GM12878 (cell line): ENCODE data around the gene NOL12. TPM values are rescaled to one million over a fixed set of nuclear protein-coding genes. Genes with fewer than 3 reads are reported as not detected.

Experiments
- CBFB ChIP-seq: IDR thresholded peaks from 2 replicates; pipeline ENCODE4 v1.6.1; 2016; ENCODE audit warnings: antibody characterized with exemption, low read depth
- CREM ChIP-seq: IDR thresholded peaks from 2 replicates; pipeline ENCODE4 v1.6.1; 2014; ENCODE audit warnings: antibody characterized with exemption, low read depth
- EGR1 ChIP-seq, 2 experiments: IDR thresholded peaks; 1 replicate in 1 of 2; 2 replicates in 1 of 2; pipeline ENCODE4 v1.6.1; 2011 to 2012; ENCODE audit warnings: low read depth in 2 of 2, low read length in 2 of 2, borderline replicate concordance in 1 of 2, mild to moderate bottlenecking in 1 of 2, moderate library complexity in 1 of 2
- EP300 ChIP-seq, 2 experiments: fragments of 150-350 bp in 1 of 2; IDR thresholded peaks; 2 replicates each; pipeline ENCODE4 v1.6.1; 2011 to 2012; ENCODE audit warnings: low read depth in 2 of 2, low read length in 2 of 2, borderline replicate concordance in 1 of 2, improper control_type of control experiment in 1 of 2, inconsistent platforms in 1 of 2; ENCODE audit not compliant: control insufficient read depth in 1 of 2
- HDGF ChIP-seq: fragments of 450-650 bp; IDR thresholded peaks from 2 replicates; pipeline ENCODE4 v1.6.1; 2016; ENCODE audit warnings: antibody characterized with exemption
- KAT2A ChIP-seq: conservative IDR thresholded peaks from 2 replicates; pipeline ENCODE4 v1.6.1; 2011; ENCODE audit warnings: low read depth, low read length; ENCODE audit not compliant: control insufficient read depth
- MEF2B ChIP-seq: fragments of 450-650 bp; IDR thresholded peaks from 2 replicates; pipeline ENCODE4 v1.6.1; 2018; ENCODE audit warnings: mild to moderate bottlenecking, moderate library complexity; ENCODE audit not compliant: partially characterized antibody, poor library complexity, severe bottlenecking
- MTA2 ChIP-seq: fragments of 450-650 bp; IDR thresholded peaks from 2 replicates; pipeline ENCODE4 v1.6.1; 2016; ENCODE audit warnings: low read depth, mild to moderate bottlenecking, moderate library complexity
- NFIC ChIP-seq: IDR thresholded peaks from 2 replicates; pipeline ENCODE4 v1.6.1; 2012; ENCODE audit warnings: low read depth, mild to moderate bottlenecking, inconsistent platforms, low read length, moderate library complexity
- PKNOX1 ChIP-seq: fragments of 450-650 bp; IDR thresholded peaks from 2 replicates; pipeline ENCODE4 v1.6.1; 2016; ENCODE audit warnings: mild to moderate bottlenecking
- RBBP5 ChIP-seq: fragments of 200-600 bp; sonication (generic); conservative IDR thresholded peaks from 2 replicates; pipeline ENCODE4 v1.6.1; 2016
- RFX5 ChIP-seq: IDR thresholded peaks from 2 replicates; pipeline ENCODE4 v1.6.1; 2011; ENCODE audit warnings: low read depth, low read length, improper control_type of control experiment
- SREBF2 ChIP-seq: IDR thresholded peaks from 2 replicates; pipeline ENCODE4 v1.6.1; 2012; ENCODE audit warnings: mild to moderate bottlenecking, low read length
- TARDBP ChIP-seq: IDR thresholded peaks from 2 replicates; pipeline ENCODE4 v1.6.1; 2016; ENCODE audit warnings: borderline replicate concordance
- ZNF384 ChIP-seq: IDR thresholded peaks from 2 replicates; pipeline ENCODE4 v1.6.1; 2012; ENCODE audit warnings: low read depth, mild to moderate bottlenecking, low read length, improper control_type of control experiment, borderline replicate concordance
- ZNF592 ChIP-seq: fragments of 450-650 bp; IDR thresholded peaks from 2 replicates; pipeline ENCODE4 v1.6.1; 2017; ENCODE audit warnings: mild to moderate bottlenecking, moderate library complexity
- ZNF622 ChIP-seq: fragments of 450-650 bp; IDR thresholded peaks from 2 replicates; pipeline ENCODE4 v1.6.1; 2017; ENCODE audit warnings: mild to moderate bottlenecking, inconsistent platforms
- polyA plus RNA-seq, 11 experiments: library from polyadenylated mRNA; depleted of rRNA in 4 of 11; unstranded in 6 of 11; stranded (reverse) in 5 of 11; fragments of >200 nt; fragmentation: Nextera tagmentation in 4 of 11; fragmentation: Illumina TruSeq in 1 of 11; extraction: Ambion mirVana in 4 of 11; extraction: Trizol in 1 of 11; gene quantifications; 1 replicate in 1 of 11; 2 replicates in 10 of 11; pipeline versions ENCODE4 v1.2.1 to v1.2.3, GENCODE V29; 2011 to 2016; ENCODE audit warnings: inconsistent platforms in 2 of 11, missing spikeins in 2 of 11, low read depth in 1 of 11
- total RNA-seq, 4 experiments: library from RNA; depleted of rRNA in 3 of 4; stranded (reverse); fragments of >200 nt in 3 of 4; fragmentation: Illumina TruSeq in 1 of 4; extraction: Trizol in 1 of 4; gene quantifications; 2 replicates each; pipeline versions ENCODE4 v1.2.1 to v1.2.3, GENCODE V29; 2013 to 2021
- TF ChIP-seq, protein P1 (sequence below): fragments of 450-650 bp; IDR thresholded peaks from 2 replicates; pipeline ENCODE4 v1.6.1; 2017; ENCODE audit warnings: low read depth, mild to moderate bottlenecking, moderate library complexity
- TF ChIP-seq, protein P2 (sequence below): fragments of 450-650 bp; IDR thresholded peaks from 2 replicates; pipeline ENCODE4 v1.6.1; 2017; ENCODE audit warnings: mild to moderate bottlenecking

NOL12 gene
- total and polyA plus RNA-seq, 10 of the 15 experiments (the other 5 are each of a cell fraction or from before 2014, with no cell fraction given), result 3.3 to 69.4 (median 41.1) TPM

GRCh38 chr22:37674951-37675929, 10.9 kb upstream of the NOL12 start, which contains the start of gene LGALS1 (continued):
- TF ChIP-seq ZNF384, result no peak
- 0 out of 4 replicates have a peak, but pooled peaks of 1 of the 2 experiments have one; percentile 17 for TF ChIP-seq EP300 (IDR thresholded peaks at IDR 0.05; ENCODE audit: borderline replicate concordance in 1 of 2, control insufficient read depth in 1 of 2, low read depth in 2 of 2, low read length in 2 of 2)
- TF ChIP-seq ZNF592, result no peak
- TF ChIP-seq CBFB, result peak; percentile 77; the same call in 1 of the 2 replicates
- TF ChIP-seq, protein P1, sequence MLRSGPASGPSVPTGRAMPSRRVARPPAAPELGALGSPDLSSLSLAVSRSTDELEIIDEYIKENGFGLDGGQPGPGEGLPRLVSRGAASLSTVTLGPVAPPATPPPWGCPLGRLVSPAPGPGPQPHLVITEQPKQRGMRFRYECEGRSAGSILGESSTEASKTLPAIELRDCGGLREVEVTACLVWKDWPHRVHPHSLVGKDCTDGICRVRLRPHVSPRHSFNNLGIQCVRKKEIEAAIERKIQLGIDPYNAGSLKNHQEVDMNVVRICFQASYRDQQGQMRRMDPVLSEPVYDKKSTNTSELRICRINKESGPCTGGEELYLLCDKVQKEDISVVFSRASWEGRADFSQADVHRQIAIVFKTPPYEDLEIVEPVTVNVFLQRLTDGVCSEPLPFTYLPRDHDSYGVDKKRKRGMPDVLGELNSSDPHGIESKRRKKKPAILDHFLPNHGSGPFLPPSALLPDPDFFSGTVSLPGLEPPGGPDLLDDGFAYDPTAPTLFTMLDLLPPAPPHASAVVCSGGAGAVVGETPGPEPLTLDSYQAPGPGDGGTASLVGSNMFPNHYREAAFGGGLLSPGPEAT, result peak; percentile 61; the same call in 1 of the 2 replicates
- TF ChIP-seq MEF2B, result no peak
- no peak for TF ChIP-seq CREM
- TF ChIP-seq MTA2, result no peak
- no peak for TF ChIP-seq SREBF2
- TF ChIP-seq KAT2A, result no peak
- TF ChIP-seq TARDBP, result no peak
- TF ChIP-seq HDGF, result peak; percentile 49
- no peak for TF ChIP-seq PKNOX1
- no peak for TF ChIP-seq RBBP5
- TF ChIP-seq EGR1 (IDR thresholded peaks at IDR 0.05; ENCODE audit: borderline replicate concordance in 1 of 2, low read depth in 2 of 2, low read length in 2 of 2), result 0 out of 3 replicates have a peak, but pooled peaks of 1 of the 2 experiments have one; percentile 45
- no peak for TF ChIP-seq ZNF622
- TF ChIP-seq, protein P2, sequence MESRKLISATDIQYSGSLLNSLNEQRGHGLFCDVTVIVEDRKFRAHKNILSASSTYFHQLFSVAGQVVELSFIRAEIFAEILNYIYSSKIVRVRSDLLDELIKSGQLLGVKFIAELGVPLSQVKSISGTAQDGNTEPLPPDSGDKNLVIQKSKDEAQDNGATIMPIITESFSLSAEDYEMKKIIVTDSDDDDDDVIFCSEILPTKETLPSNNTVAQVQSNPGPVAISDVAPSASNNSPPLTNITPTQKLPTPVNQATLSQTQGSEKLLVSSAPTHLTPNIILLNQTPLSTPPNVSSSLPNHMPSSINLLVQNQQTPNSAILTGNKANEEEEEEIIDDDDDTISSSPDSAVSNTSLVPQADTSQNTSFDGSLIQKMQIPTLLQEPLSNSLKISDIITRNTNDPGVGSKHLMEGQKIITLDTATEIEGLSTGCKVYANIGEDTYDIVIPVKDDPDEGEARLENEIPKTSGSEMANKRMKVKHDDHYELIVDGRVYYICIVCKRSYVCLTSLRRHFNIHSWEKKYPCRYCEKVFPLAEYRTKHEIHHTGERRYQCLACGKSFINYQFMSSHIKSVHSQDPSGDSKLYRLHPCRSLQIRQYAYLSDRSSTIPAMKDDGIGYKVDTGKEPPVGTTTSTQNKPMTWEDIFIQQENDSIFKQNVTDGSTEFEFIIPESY, result no peak
- TF ChIP-seq NFIC, result no peak
- TF ChIP-seq RFX5, result 0 out of 2 replicates have a peak, but pooled peaks have one; percentile 62
